Left ventricle myocardium inferior (tissue), 1 donor: ENCODE results near the gene KAZN. TPM values are rescaled to one million over a fixed set of nuclear protein-coding genes. Genes with fewer than 3 reads are reported as not detected.

Source experiments
- DNase-seq: peaks from one replicate; pipeline ENCODE4 v3.0.0-alpha.2; 2020
- H3K27ac ChIP-seq: fragments of 200-600 bp; replicated peaks from 2 replicates; pipeline ENCODE4 v1.8.0; 2021
- H3K27me3 ChIP-seq: fragments of 200-600 bp; 2 replicates; pipeline ENCODE4 v1.8.0; 2021; ENCODE audit warnings: low read depth
- H3K36me3 ChIP-seq: fragments of 200-600 bp; 2 replicates; pipeline ENCODE4 v1.8.0; 2021
- H3K4me1 ChIP-seq: fragments of 200-600 bp; 2 replicates; pipeline ENCODE4 v1.8.0; 2021
- H3K4me3 ChIP-seq: fragments of 200-600 bp; 2 replicates; pipeline ENCODE4 v1.8.0; 2021; ENCODE audit warnings: mild to moderate bottlenecking, moderate library complexity
- H3K9me3 ChIP-seq: fragments of 200-600 bp; replicated peaks from 2 replicates; pipeline ENCODE4 v1.8.0; 2021
- intact Hi-C: fragments of 100-400 bp; cut with micrococcal nuclease; formaldehyde crosslinking; loops from one replicate; pipeline ENCODE4 v1.11.0; 2022
- total RNA-seq: library from RNA; stranded (reverse); fragmentation: NEBNext Ultra II Directional; extraction: Animal tissue kit (Norgen Biotek cat#: 25700); gene quantifications from one replicate; pipeline ENCODE4 v1.2.1, GENCODE V29; 2021
- TF ChIP-seq, protein P1 (sequence below): fragments of 200-600 bp; IDR thresholded peaks from 2 replicates; pipeline ENCODE4 v1.8.0; 2021; ENCODE audit warnings: antibody characterized with exemption, mild to moderate bottlenecking, borderline replicate concordance
- donor health status: DM: no; HTN: yes; CAD: no; lungs with severe emphysema.

Gene KAZN
- total RNA-seq, 1 donor from 2014 or later = 2.2 TPM

DNA sequence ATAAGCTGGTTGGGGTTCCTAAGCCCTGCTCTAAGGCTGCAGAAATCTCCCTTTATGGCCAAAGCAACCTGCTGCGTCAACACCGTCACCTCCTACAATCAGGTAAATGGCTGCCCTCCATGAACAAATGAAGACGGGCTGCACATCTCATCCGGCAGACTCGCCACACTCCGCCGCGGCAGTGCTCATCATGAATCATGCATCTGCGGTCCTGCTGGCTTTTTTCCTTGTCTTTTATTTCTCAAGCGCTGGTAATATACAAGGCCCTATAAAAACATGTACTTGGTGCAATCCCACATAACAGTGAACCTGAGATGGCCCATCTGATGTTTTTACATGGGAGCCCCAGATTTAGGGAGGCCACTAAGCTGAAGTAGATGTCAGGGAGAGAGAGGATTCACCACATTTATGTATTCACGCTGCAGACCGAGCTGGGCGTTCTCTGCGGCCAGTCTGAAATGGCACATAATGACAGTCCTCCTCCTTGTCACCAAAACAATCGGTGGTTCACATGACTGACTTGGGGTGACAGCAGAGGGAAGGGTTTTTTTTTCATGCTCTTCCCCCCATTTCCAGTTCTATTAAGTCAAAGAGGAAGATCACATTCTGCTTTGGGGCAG lies 91.6 kb downstream of the KAZN start:
- no peak overlapping the region for H3K4me3 ChIP-seq
- DNase-seq = no peak
- intact Hi-C loops = no loop called here
- peaks cover 93% of the 10 kb centered on the region for H3K27me3 ChIP-seq
- no peak overlapping the region for H3K27ac ChIP-seq
- H3K36me3 ChIP-seq = no peaks in the 10 kb centered on the region
- no peaks in the 10 kb centered on the region for H3K4me1 ChIP-seq
- peaks cover 2% of the 10 kb centered on the region for H3K9me3 ChIP-seq
- TF ChIP-seq, protein P1, sequence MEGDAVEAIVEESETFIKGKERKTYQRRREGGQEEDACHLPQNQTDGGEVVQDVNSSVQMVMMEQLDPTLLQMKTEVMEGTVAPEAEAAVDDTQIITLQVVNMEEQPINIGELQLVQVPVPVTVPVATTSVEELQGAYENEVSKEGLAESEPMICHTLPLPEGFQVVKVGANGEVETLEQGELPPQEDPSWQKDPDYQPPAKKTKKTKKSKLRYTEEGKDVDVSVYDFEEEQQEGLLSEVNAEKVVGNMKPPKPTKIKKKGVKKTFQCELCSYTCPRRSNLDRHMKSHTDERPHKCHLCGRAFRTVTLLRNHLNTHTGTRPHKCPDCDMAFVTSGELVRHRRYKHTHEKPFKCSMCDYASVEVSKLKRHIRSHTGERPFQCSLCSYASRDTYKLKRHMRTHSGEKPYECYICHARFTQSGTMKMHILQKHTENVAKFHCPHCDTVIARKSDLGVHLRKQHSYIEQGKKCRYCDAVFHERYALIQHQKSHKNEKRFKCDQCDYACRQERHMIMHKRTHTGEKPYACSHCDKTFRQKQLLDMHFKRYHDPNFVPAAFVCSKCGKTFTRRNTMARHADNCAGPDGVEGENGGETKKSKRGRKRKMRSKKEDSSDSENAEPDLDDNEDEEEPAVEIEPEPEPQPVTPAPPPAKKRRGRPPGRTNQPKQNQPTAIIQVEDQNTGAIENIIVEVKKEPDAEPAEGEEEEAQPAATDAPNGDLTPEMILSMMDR = no peak

DNA sequence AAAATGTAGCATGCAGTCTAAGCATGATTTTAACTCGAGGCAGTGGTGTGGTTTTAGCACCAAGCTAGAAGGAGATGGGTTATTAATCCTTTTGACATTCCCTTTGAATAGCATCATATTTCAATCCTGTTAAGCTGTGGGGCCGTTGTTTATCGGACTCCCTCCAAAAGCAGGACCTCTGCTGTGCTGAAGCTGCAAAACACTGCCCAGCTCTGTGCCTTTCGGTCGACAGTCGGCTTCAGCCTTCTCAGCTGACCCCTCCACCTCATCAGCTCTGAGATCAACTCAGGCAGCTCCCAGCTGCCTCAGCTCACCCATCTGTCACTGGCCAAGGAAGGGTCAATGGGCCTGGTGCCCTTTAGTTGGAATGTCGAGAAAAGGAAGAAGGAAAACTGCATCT lies 95.5 kb downstream of the KAZN start:
- intact Hi-C loops = no loop called here

DNA sequence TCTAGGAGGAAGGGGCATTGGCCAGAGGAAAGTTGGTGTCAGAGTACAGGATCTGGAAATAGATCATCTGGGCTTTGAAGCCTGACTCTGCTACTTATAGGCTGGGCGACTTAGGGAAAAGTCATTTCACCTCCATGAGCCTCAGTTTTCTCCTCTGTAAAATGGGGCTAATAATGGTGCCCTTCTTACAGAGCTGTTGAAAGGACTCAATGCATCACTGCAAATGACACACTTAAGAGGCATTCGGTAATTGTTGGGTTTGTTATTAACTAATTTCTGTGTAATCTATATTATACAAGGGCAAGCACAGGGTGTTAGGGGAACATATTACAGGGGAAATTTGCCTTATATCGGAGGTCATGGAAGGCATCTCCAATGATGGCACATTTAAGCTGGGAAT lies 96.1 kb downstream of the KAZN start:
- no peaks in the 10 kb centered on the region for H3K4me1 ChIP-seq
- no peaks in the 10 kb centered on the region for H3K36me3 ChIP-seq
- intact Hi-C loops = no loop called here
- H3K27me3 ChIP-seq = peaks cover 92% of the 10 kb centered on the region
- no peaks in the 10 kb centered on the region for H3K9me3 ChIP-seq
- no peak overlapping the region for H3K4me3 ChIP-seq
- no peak overlapping the region for H3K27ac ChIP-seq
- DNase-seq = no peak
- TF ChIP-seq, protein P1 = no peak

More for the DNA sequence above, 95.5 kb downstream of the KAZN start:
- H3K27ac ChIP-seq = no peak overlapping the region
- TF ChIP-seq, protein P1 = no peak
- no peak overlapping the region for H3K4me3 ChIP-seq
- H3K36me3 ChIP-seq = no peaks in the 10 kb centered on the region
- H3K9me3 ChIP-seq = no peaks in the 10 kb centered on the region
- DNase-seq = no peak
- H3K27me3 ChIP-seq = peaks cover 90% of the 10 kb centered on the region
- H3K4me1 ChIP-seq = no peaks in the 10 kb centered on the region

DNA sequence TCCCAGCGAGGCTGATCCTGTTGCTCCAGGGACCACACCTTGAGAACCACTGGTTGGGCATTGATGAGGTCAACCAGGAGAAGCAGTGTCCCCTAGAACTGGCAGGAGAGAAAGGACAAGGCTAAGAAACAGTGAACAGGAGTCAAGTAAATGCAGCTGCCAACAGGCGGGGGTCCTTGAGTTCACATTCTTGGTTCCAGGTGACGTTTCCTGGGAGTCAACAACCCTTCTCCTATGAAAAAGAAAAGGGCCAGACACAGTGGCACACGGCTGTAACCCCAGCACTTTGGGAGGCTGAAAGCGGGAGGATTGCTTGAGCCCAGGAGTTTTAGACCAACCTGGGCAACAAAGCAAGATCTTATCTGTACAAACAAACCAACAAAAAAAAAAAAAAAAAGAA lies 98.3 kb downstream of the KAZN start:
- no peaks in the 10 kb centered on the region for H3K4me1 ChIP-seq
- H3K36me3 ChIP-seq = no peaks in the 10 kb centered on the region
- peaks cover 84% of the 10 kb centered on the region for H3K27me3 ChIP-seq
- H3K27ac ChIP-seq = no peak overlapping the region
- TF ChIP-seq, protein P1 = no peak
- no peaks in the 10 kb centered on the region for H3K9me3 ChIP-seq
- H3K4me3 ChIP-seq = no peak overlapping the region
- intact Hi-C loops = no loop called here
- no peak for DNase-seq

DNA sequence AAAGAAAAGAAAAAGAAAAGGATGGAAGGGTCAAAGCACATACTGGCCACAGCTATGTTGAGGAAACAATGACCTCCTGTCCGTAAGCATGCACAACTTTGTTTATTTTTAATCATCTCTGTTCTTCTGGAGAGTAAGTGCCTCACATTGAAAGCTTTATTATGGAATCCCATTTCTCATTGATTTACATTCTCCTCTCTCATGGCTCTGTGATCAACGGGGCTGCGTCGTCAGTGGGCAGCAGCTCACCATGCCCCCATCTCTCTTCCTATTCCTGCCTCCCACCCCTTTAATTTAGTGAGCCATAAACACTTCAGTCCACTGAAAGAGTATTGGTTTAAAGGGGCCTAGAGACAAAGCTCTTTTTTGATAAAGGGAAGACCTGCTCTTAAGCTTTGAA lies 98.9 kb downstream of the KAZN start:
- Histone ChIP-seq H3K27ac (no peak overlapping the region), H3K36me3 (no peaks in the 10 kb centered on the region), H3K9me3 (no peaks in the 10 kb centered on the region), H3K4me1 (no peaks in the 10 kb centered on the region), H3K27me3 (peaks cover 79% of the 10 kb centered on the region), H3K4me3 (no peak overlapping the region)
- TF ChIP-seq, protein P1 = no peak
- intact Hi-C loops = no loop called here
- no peak for DNase-seq
